ENCODE data around the gene SFRP4. TPM values are rescaled to one million over a fixed set of nuclear protein-coding genes. Genes with fewer than 3 reads are reported as not detected.

SFRP4 gene
- total and polyA plus RNA-seq, 2 of the 8 experiments (the other 6 are each of a cell fraction or from before 2014, with no cell fraction given): 0.03 TPM; not detected in 1

GRCh38 chr7:37923996-37924395 lies 7.4 kb upstream of the SFRP4 start:
- Histone ChIP-seq H4K20me1 (replicated peaks in 1 of 2; ENCODE audit: control insufficient read depth in 1 of 2, insufficient read depth in 2 of 2, low read length in 2 of 2) (no peaks in the 10 kb centered on the region), H3K23ac (ENCODE audit: insufficient read length) (no peak overlapping the region), H3K79me2 (ENCODE audit: control insufficient read depth in 1 of 2, insufficient read depth in 2 of 2, low read length in 2 of 2) (no peaks in the 10 kb centered on the region), H3K4me3 (ENCODE audit: extremely low read depth in 1 of 4, insufficient read depth in 2 of 4, low read depth in 3 of 4, low read length in 4 of 4) (no peak overlapping the region), H2BK15ac (ENCODE audit: low read length) (no peak overlapping the region), H3K79me1 (ENCODE audit: low read depth, low read length) (no peaks in the 10 kb centered on the region), H3K14ac (ENCODE audit: insufficient read length) (no peak overlapping the region), H3K36me3 (ENCODE audit: control insufficient read depth in 2 of 4, insufficient read depth in 4 of 4, low read length in 3 of 4) (0 out of 8 replicates have a peak, but pooled peaks cover 0 to 2% (median 0%) of the 10 kb centered on the region in 4 experiments), H2BK120ac (replicated peaks; ENCODE audit: low read depth, low read length) (no peak overlapping the region), H2BK5ac (ENCODE audit: low read depth, low read length) (no peak overlapping the region), H3K9me3 (ENCODE audit: insufficient read depth in 2 of 2, low read depth in 1 of 2, low read length in 1 of 2) (peaks cover 0 to 3% of the 10 kb centered on the region in 2 experiments; a peak in 2 of 4 replicates), H4K8ac (ENCODE audit: extremely low read depth, insufficient read depth, low read length) (no peak overlapping the region), H4K91ac (replicated peaks; ENCODE audit: insufficient read length, low read length) (no peak overlapping the region), H3K18ac (ENCODE audit: extremely low read depth, low read length) (no peak overlapping the region), H3K4me1 (replicated peaks in 1 of 4; ENCODE audit: control insufficient read depth in 3 of 4, insufficient read depth in 4 of 4, low read length in 3 of 4) (peaks cover 0 to 4% (median 0%) of the 10 kb centered on the region in 4 experiments; a peak in 1 of 7 replicates), H2BK20ac (ENCODE audit: low read length) (no peak overlapping the region), H3K9ac (replicated peaks in 1 of 4; ENCODE audit: extremely low read depth in 1 of 4, low read depth in 3 of 4, low read length in 3 of 4) (no peak overlapping the region), H3K56ac (replicated peaks; ENCODE audit: insufficient read length, low read depth, low read length) (no peak overlapping the region), H3K23me2 (ENCODE audit: low read depth, low read length) (peaks cover 6% of the 10 kb centered on the region; the same call in 1 of the 2 replicates), H3K27ac (ENCODE audit: low read depth, low read length) (no peak overlapping the region), H3K4me2 (ENCODE audit: insufficient read depth in 1 of 2, low read depth in 2 of 2, low read length in 2 of 2) (no peak overlapping the region), H2AFZ (ENCODE audit: low read length) (no peak overlapping the region), H3K27me3 (replicated peaks in 1 of 4; ENCODE audit: control insufficient read depth in 3 of 4, extremely low read depth in 1 of 4, insufficient read depth in 3 of 4, low read length in 3 of 4) (peaks cover 0 to 9% (median 6%) of the 10 kb centered on the region in 4 experiments; a peak in 5 of 7 replicates), H2AK5ac (ENCODE audit: low read depth, low read length) (no peak overlapping the region), H2BK12ac (ENCODE audit: low read depth, low read length) (no peak overlapping the region), H4K5ac (ENCODE audit: insufficient read length, low read depth, low read length) (no peak overlapping the region), H3K4ac (replicated peaks; ENCODE audit: insufficient read length, low read depth, low read length) (no peak overlapping the region)
- DNase-seq (ENCODE audit: low read depth in 1 of 2, low spot score in 2 of 2) (no peak), FAIRE-seq (no peak)
- POLR2A ChIA-PET (ENCODE audit: partially characterized antibody): no interaction called here
- CTCF ChIA-PET (ENCODE audit: partially characterized antibody): interaction anchor here (1.5 kb wide), 1 partner anchor 292 kb away, joined by 4 read pairs; no protein-coding TSS in a partner anchor
- WGBS, 2 experiments (ENCODE audit: extremely low coverage in 1 of 2, insufficient coverage in 1 of 2, insufficient read length in 1 of 2, insufficient replicate concordance in 2 of 2, low coverage in 1 of 2, low lambda C conversion rate in 2 of 2, missing lambda C conversion rate in 1 of 2): 90% methylated on average over 1 of the region's 1 CpG; no CpG with 5 or more reads in 1 of the 2 experiments
- TF ChIP-seq E2F6 (IDR thresholded peaks at IDR 0.05) (no peak), SP1 (IDR thresholded peaks at IDR 0.05; ENCODE audit: low read depth, low read length) (no peak), CEBPB (IDR thresholded peaks at IDR 0.05; ENCODE audit: low read depth, low read length) (no peak), RAD21 (IDR thresholded peaks at IDR 0.05 in 1 of 2, conservative IDR thresholded peaks at IDR 0.05 in 1 of 2; ENCODE audit: low read depth in 2 of 2, low read length in 2 of 2) (no peak), RNF2 (IDR thresholded peaks at IDR 0.05; ENCODE audit: borderline replicate concordance, low read depth, low read length, missing control alignments, poor library complexity, severe bottlenecking) (no peak), CTBP2 (IDR thresholded peaks at IDR 0.05; ENCODE audit: borderline replicate concordance, insufficient read depth, insufficient read length, low read length) (no peak), CHD2 (IDR thresholded peaks at IDR 0.05; ENCODE audit: low read length) (no peak), CREB1 (IDR thresholded peaks at IDR 0.05) (no peak), GTF2F1 (IDR thresholded peaks at IDR 0.05; ENCODE audit: borderline replicate concordance, low read depth, low read length) (no peak), SIRT6 (IDR thresholded peaks at IDR 0.05; ENCODE audit: low read length) (no peak), YY1 (IDR thresholded peaks at IDR 0.05; ENCODE audit: low read depth, low read length) (no peak), KDM5A (IDR thresholded peaks at IDR 0.05; ENCODE audit: low read length) (no peak)
- TF ChIP-seq, protein P1, sequence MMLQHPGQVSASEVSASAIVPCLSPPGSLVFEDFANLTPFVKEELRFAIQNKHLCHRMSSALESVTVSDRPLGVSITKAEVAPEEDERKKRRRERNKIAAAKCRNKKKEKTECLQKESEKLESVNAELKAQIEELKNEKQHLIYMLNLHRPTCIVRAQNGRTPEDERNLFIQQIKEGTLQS (IDR thresholded peaks at IDR 0.05; ENCODE audit: insufficient read depth, low read depth, low read length): no peak

Measured in H1 (cell line).